ENCODE results near the gene DHX40. TPM values are rescaled to one million over a fixed set of nuclear protein-coding genes. Genes with fewer than 3 reads are reported as not detected.

Gene DHX40
- total and polyA plus RNA-seq, 2 of the 8 experiments (the other 6 are each of a cell fraction or from before 2014, with no cell fraction given): 13.5 to 28.3 TPM

- Histone ChIP-seq H2BK15ac (ENCODE audit: low read length) (no peak overlapping the region), H2AFZ (ENCODE audit: low read length) (no peak overlapping the region), H3K79me1 (ENCODE audit: low read depth, low read length) (no peaks in the 10 kb centered on the region), H2BK5ac (ENCODE audit: low read depth, low read length) (no peak overlapping the region), H3K9ac (replicated peaks in 1 of 4; ENCODE audit: extremely low read depth in 1 of 4, low read depth in 3 of 4, low read length in 3 of 4) (no peak overlapping the region), H4K5ac (ENCODE audit: insufficient read length, low read depth, low read length) (no peak overlapping the region), H3K56ac (replicated peaks; ENCODE audit: insufficient read length, low read depth, low read length) (no peak overlapping the region), H3K4ac (replicated peaks; ENCODE audit: insufficient read length, low read depth, low read length) (no peak overlapping the region), H3K79me2 (ENCODE audit: control insufficient read depth in 1 of 2, insufficient read depth in 2 of 2, low read length in 2 of 2) (peaks cover 3 to 71% of the 10 kb centered on the region in 2 experiments), H3K23me2 (ENCODE audit: low read depth, low read length) (no peaks in the 10 kb centered on the region), H4K91ac (replicated peaks; ENCODE audit: insufficient read length, low read length) (no peak overlapping the region), H2BK12ac (ENCODE audit: low read depth, low read length) (no peak overlapping the region), H4K20me1 (replicated peaks in 1 of 2; ENCODE audit: control insufficient read depth in 1 of 2, insufficient read depth in 2 of 2, low read length in 2 of 2) (peaks cover 4 to 5% of the 10 kb centered on the region in 2 experiments), H3K27ac (ENCODE audit: low read depth, low read length) (no peak overlapping the region), H4K8ac (ENCODE audit: extremely low read depth, insufficient read depth, low read length) (no peak overlapping the region), H3K9me3 (ENCODE audit: insufficient read depth in 2 of 2, low read depth in 1 of 2, low read length in 1 of 2) (no peaks in the 10 kb centered on the region), H2BK20ac (ENCODE audit: low read length) (no peak overlapping the region), H3K4me3 (ENCODE audit: extremely low read depth in 1 of 4, insufficient read depth in 2 of 4, low read depth in 3 of 4, low read length in 4 of 4) (no peak overlapping the region), H3K36me3 (ENCODE audit: control insufficient read depth in 2 of 4, insufficient read depth in 4 of 4, low read length in 3 of 4) (peaks cover 4 to 40% (median 21%) of the 10 kb centered on the region in 4 experiments; a peak in 6 of 8 replicates), H3K4me2 (ENCODE audit: insufficient read depth in 1 of 2, low read depth in 2 of 2, low read length in 2 of 2) (no peak overlapping the region), H3K14ac (ENCODE audit: insufficient read length) (no peak overlapping the region), H2AK5ac (ENCODE audit: low read depth, low read length) (no peak overlapping the region), H3K23ac (ENCODE audit: insufficient read length) (no peak overlapping the region), H3K18ac (ENCODE audit: extremely low read depth, low read length) (no peak overlapping the region), H3K27me3 (replicated peaks in 1 of 4; ENCODE audit: control insufficient read depth in 3 of 4, extremely low read depth in 1 of 4, insufficient read depth in 3 of 4, low read length in 3 of 4) (no peaks in the 10 kb centered on the region), H3K4me1 (replicated peaks in 1 of 4; ENCODE audit: control insufficient read depth in 3 of 4, insufficient read depth in 4 of 4, low read length in 3 of 4) (no peaks in the 10 kb centered on the region), H2BK120ac (replicated peaks; ENCODE audit: low read depth, low read length) (no peak overlapping the region)
- FAIRE-seq: no peak
- 85% methylated on average over 5 of the region's 5 CpGs; no CpG with 5 or more reads in 1 of the 2 experiments for WGBS, 2 experiments (ENCODE audit: extremely low coverage in 1 of 2, insufficient coverage in 1 of 2, insufficient read length in 1 of 2, insufficient replicate concordance in 2 of 2, low coverage in 1 of 2, low lambda C conversion rate in 2 of 2, missing lambda C conversion rate in 1 of 2)
- ChIA-PET CTCF (ENCODE audit: partially characterized antibody) (interaction anchor here (0.5 to 1.3 kb wide), 4 partner anchors 10 to 997 kb away, joined by 3 to 6 read pairs (median 4); no protein-coding TSS in a partner anchor), POLR2A (ENCODE audit: partially characterized antibody) (interaction anchor here (1.2 to 3.5 kb wide), 3 partner anchors 10 to 24 kb away, joined by 3 to 14 read pairs (median 4); partner anchors contain the start of gene CLTC)
- TF ChIP-seq CBX8 (IDR thresholded peaks at IDR 0.05; ENCODE audit: borderline replicate concordance, low read depth, low read length): no peak
- TF ChIP-seq, protein P1, sequence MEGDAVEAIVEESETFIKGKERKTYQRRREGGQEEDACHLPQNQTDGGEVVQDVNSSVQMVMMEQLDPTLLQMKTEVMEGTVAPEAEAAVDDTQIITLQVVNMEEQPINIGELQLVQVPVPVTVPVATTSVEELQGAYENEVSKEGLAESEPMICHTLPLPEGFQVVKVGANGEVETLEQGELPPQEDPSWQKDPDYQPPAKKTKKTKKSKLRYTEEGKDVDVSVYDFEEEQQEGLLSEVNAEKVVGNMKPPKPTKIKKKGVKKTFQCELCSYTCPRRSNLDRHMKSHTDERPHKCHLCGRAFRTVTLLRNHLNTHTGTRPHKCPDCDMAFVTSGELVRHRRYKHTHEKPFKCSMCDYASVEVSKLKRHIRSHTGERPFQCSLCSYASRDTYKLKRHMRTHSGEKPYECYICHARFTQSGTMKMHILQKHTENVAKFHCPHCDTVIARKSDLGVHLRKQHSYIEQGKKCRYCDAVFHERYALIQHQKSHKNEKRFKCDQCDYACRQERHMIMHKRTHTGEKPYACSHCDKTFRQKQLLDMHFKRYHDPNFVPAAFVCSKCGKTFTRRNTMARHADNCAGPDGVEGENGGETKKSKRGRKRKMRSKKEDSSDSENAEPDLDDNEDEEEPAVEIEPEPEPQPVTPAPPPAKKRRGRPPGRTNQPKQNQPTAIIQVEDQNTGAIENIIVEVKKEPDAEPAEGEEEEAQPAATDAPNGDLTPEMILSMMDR (IDR thresholded peaks at IDR 0.05; ENCODE audit: control extremely low read depth in 1 of 3, insufficient read depth in 1 of 3, low read depth in 1 of 3, low read length in 3 of 3): no peak
- TF ChIP-seq BRCA1 (IDR thresholded peaks at IDR 0.05; ENCODE audit: low read depth, low read length): no peak
- no peak for TF ChIP-seq RNF2 (IDR thresholded peaks at IDR 0.05; ENCODE audit: borderline replicate concordance, low read depth, low read length, missing control alignments, poor library complexity, severe bottlenecking)
- TF ChIP-seq PHF8 (conservative IDR thresholded peaks at IDR 0.05; ENCODE audit: low read depth, low read length): no peak
- no peak for TF ChIP-seq CREB1 (IDR thresholded peaks at IDR 0.05)
- no peak for TF ChIP-seq TAF7 (optimal IDR thresholded peaks at IDR 0.05; ENCODE audit: borderline replicate concordance, low read depth, low read length)
- DNase-seq (ENCODE audit: low read depth in 1 of 2, low spot score in 2 of 2): no peak
Measured at GRCh38 chr17:59643159-59644140, 78.0 kb downstream of the DHX40 start.
